ENCODE results near the gene RPS15.

GRCh38 chr19:1400281-1401137 lies 37.7 kb upstream of the RPS15 start:
- TF ChIP-seq CTCF (IDR thresholded peaks at IDR 0.05; ENCODE audit: low read depth, low read length, missing input control) (no peak), TAF1 (conservative IDR thresholded peaks at IDR 0.05) (no peak), NR2F2 (IDR thresholded peaks at IDR 0.05) (peak; percentile 53)
